HG02763 (cell line): ENCODE data around the gene NFATC2IP.
"Not testable (repeated sequence)": the region's sequence is repeated elsewhere in the genome, so short reads cannot be mapped to it uniquely, and the experiment has no call there.

Experiments
- ATAC-seq: cut with Tn5 transposase; IDR thresholded peaks from one replicate; pipeline ENCODE4 v1.9.1; 2021; ENCODE audit warnings: mild to moderate bottlenecking, moderate library complexity; ENCODE audit not compliant: unreplicated experiment

The NFATC2IP gene

GRCh38 chr16:28925386-28926228 lies 25.1 kb upstream of the NFATC2IP start:
- peak; percentile 26 for ATAC-seq

GRCh38 chr16:28926284-28926683 lies 24.5 kb upstream of the NFATC2IP start:
- not testable (repeated sequence) for ATAC-seq

GRCh38 chr16:28927815-28928214 lies 22.9 kb upstream of the NFATC2IP start:
- no peak for ATAC-seq

- no peak for ATAC-seq
Observed at GRCh38 chr16:28930203-28930602, 20.5 kb upstream of the NFATC2IP start.

GRCh38 chr16:28930652-28931051 lies 20.1 kb upstream of the NFATC2IP start:
- ATAC-seq: no peak

GRCh38 chr16:28931801-28932225 lies 18.9 kb upstream of the NFATC2IP start, which contains the start of gene CD19:
TSS of gene CD19 (plus strand) at chr16:28931971. CDS start at chr16:28932001, 30 bp downstream.
- ATAC-seq: no peak

- ATAC-seq: no peak
Observed at GRCh38 chr16:28932339-28933141, 18.2 kb upstream of the NFATC2IP start.

- ATAC-seq: no peak
Observed at GRCh38 chr16:28933171-28933570, 17.6 kb upstream of the NFATC2IP start.

GRCh38 chr16:28935346-28935745 lies 15.4 kb upstream of the NFATC2IP start:
- no peak for ATAC-seq

- ATAC-seq: no peak
Observed at GRCh38 chr16:28935924-28936783, 14.6 kb upstream of the NFATC2IP start.

- no peak for ATAC-seq
Observed at GRCh38 chr16:28936784-28937155, 14.0 kb upstream of the NFATC2IP start.

GRCh38 chr16:28937222-28937876 lies 13.4 kb upstream of the NFATC2IP start:
- ATAC-seq: no peak

GRCh38 chr16:28938721-28939120 lies 12.0 kb upstream of the NFATC2IP start:
- no peak for ATAC-seq

GRCh38 chr16:28939825-28940224 lies 10.9 kb upstream of the NFATC2IP start:
- ATAC-seq: not testable (repeated sequence)

- no peak for ATAC-seq
Observed at GRCh38 chr16:28943281-28943680, 7.5 kb upstream of the NFATC2IP start.

GRCh38 chr16:28946681-28947080 lies 4.1 kb upstream of the NFATC2IP start:
- ATAC-seq: no peak

- no peak for ATAC-seq
Observed at GRCh38 chr16:28951410-28951943, 740 bp downstream of the NFATC2IP start.

- no peak for ATAC-seq
Observed at GRCh38 chr16:28958216-28958615, 7.5 kb downstream of the NFATC2IP start.

- ATAC-seq: no peak
Observed at GRCh38 chr16:28958836-28959235, 8.1 kb downstream of the NFATC2IP start.

GRCh38 chr16:28964072-28964471 lies 13.3 kb downstream of the NFATC2IP start:
- no peak for ATAC-seq
